H1 (cell line): ENCODE measurements around the gene CD46. TPM values are rescaled to one million over a fixed set of nuclear protein-coding genes. Genes with fewer than 3 reads are reported as not detected.

Experiments
- CTCF ChIA-PET: fragments of 300-600 bp; sonication (Branson Sonifier 250); formaldehyde crosslinking; loops from one replicate; lab custom pipeline; 2021; ENCODE audit not compliant: partially characterized antibody; lab: Charles Lee
- POLR2A ChIA-PET: fragments of 300-600 bp; sonication (Branson Sonifier 250); formaldehyde crosslinking; loops from one replicate; lab custom pipeline; 2021; ENCODE audit warnings: inconsistent platforms; ENCODE audit not compliant: partially characterized antibody; lab: Charles Lee
- DNase-seq, 2 experiments: peaks; one replicate each; pipeline versions ENCODE4 v3.0.0 to v3.0.0-alpha.2; 2010 to 2022; ENCODE audit warnings: low spot score in 2 of 2, low read depth in 1 of 2, mixed read lengths in 1 of 2
- FAIRE-seq: peaks from 2 replicates; lab custom pipeline; 2011; peaks lifted over from hg19 to GRCh38; lab: Jason Lieb, UNC
- H2AFZ ChIP-seq: 2 replicates; pipeline ENCODE4 v1.8.1; 2012; ENCODE audit warnings: low read length, inconsistent platforms
- H2AK5ac ChIP-seq: 2 replicates; pipeline ENCODE4 v1.6.1; 2013; ENCODE audit warnings: low read depth, low read length
- H2BK120ac ChIP-seq: replicated peaks from 2 replicates; pipeline ENCODE3; 2013; ENCODE audit warnings: low read depth, low read length, inconsistent platforms
- H2BK12ac ChIP-seq: 2 replicates; pipeline ENCODE4 v1.6.1; 2013; ENCODE audit warnings: low read depth, low read length
- H2BK15ac ChIP-seq: 2 replicates; pipeline ENCODE4 v1.6.1; 2013; ENCODE audit warnings: low read length
- H2BK20ac ChIP-seq: 2 replicates; pipeline ENCODE4 v1.6.1; 2013; ENCODE audit warnings: low read length
- H2BK5ac ChIP-seq: 2 replicates; pipeline ENCODE4 v1.6.1; 2013; ENCODE audit warnings: low read depth, low read length
- H3K14ac ChIP-seq: 2 replicates; pipeline ENCODE4 v1.6.1; 2013; ENCODE audit warnings: inconsistent platforms; ENCODE audit not compliant: insufficient read length
- H3K18ac ChIP-seq: 2 replicates; pipeline ENCODE4 v1.6.1; 2013; ENCODE audit warnings: low read length; ENCODE audit errors: extremely low read depth
- H3K23ac ChIP-seq: 2 replicates; pipeline ENCODE4 v1.6.1; 2013; ENCODE audit warnings: inconsistent platforms; ENCODE audit not compliant: insufficient read length
- H3K23me2 ChIP-seq: 2 replicates; pipeline ENCODE4 v1.6.1; 2013; ENCODE audit warnings: low read depth, low read length
- H3K27ac ChIP-seq: 2 replicates; pipeline ENCODE4 v1.6.1; 2011; ENCODE audit warnings: low read depth, low read length, inconsistent platforms
- H3K27me3 ChIP-seq, 4 experiments: replicated peaks in 1 of 4; 1 replicate in 1 of 4; 2 replicates in 3 of 4; pipeline versions ENCODE4 v1.6.1 to v1.8.1; 2011 to 2013; ENCODE audit warnings: low read length in 3 of 4, mild to moderate bottlenecking in 3 of 4, inconsistent platforms in 2 of 4, mixed read lengths in 2 of 4, moderate library complexity in 1 of 4; ENCODE audit not compliant: control insufficient read depth in 3 of 4, insufficient read depth in 3 of 4; ENCODE audit errors: extremely low read depth in 1 of 4
- H3K36me3 ChIP-seq, 4 experiments: 2 replicates each; pipeline versions ENCODE4 v1.6.1 to v1.8.1; 2011 to 2013; ENCODE audit warnings: mild to moderate bottlenecking in 4 of 4, low read length in 3 of 4, moderate library complexity in 2 of 4, control low read depth in 1 of 4, inconsistent platforms in 1 of 4; ENCODE audit not compliant: insufficient read depth in 4 of 4, control insufficient read depth in 2 of 4
- H3K4ac ChIP-seq: replicated peaks from 2 replicates; pipeline ENCODE3; 2013; ENCODE audit warnings: low read length, low read depth, mixed read lengths, inconsistent platforms; ENCODE audit not compliant: insufficient read length
- H3K4me1 ChIP-seq, 4 experiments: replicated peaks in 1 of 4; 1 replicate in 1 of 4; 2 replicates in 3 of 4; pipeline versions ENCODE4 v1.6.1 to v1.8.1; 2011 to 2013; ENCODE audit warnings: low read length in 3 of 4, inconsistent platforms in 2 of 4, mixed read lengths in 1 of 4; ENCODE audit not compliant: insufficient read depth in 4 of 4, control insufficient read depth in 3 of 4
- H3K4me2 ChIP-seq, 2 experiments: 2 replicates each; pipeline versions ENCODE4 v1.6.1 to v1.8.1; 2011 to 2013; ENCODE audit warnings: low read depth in 2 of 2, low read length in 2 of 2, control low read depth in 1 of 2, inconsistent platforms in 1 of 2, mild to moderate bottlenecking in 1 of 2; ENCODE audit not compliant: insufficient read depth in 1 of 2
- H3K4me3 ChIP-seq, 4 experiments: fragments of 200-600, 300-600 bp in 1 of 4; sonication (generic), shearing (Covaris generic), sonication (Bioruptor Twin) in 1 of 4; 2 replicates each; pipeline versions ENCODE4 v1.5.1 to v1.8.1; 2011 to 2016; ENCODE audit warnings: low read length in 4 of 4, low read depth in 3 of 4, control low read depth in 2 of 4, inconsistent platforms in 2 of 4, mild to moderate bottlenecking in 2 of 4, mixed read lengths in 1 of 4, moderate library complexity in 1 of 4; ENCODE audit not compliant: insufficient read depth in 2 of 4; ENCODE audit errors: extremely low read depth in 1 of 4
- H3K56ac ChIP-seq: replicated peaks from 2 replicates; pipeline ENCODE3; 2013; ENCODE audit warnings: low read depth, mild to moderate bottlenecking, mixed read lengths, low read length, inconsistent platforms; ENCODE audit not compliant: insufficient read length
- H3K79me1 ChIP-seq: 2 replicates; pipeline ENCODE4 v1.6.1; 2013; ENCODE audit warnings: low read depth, low read length, control low read depth
- H3K79me2 ChIP-seq, 2 experiments: 2 replicates each; pipeline versions ENCODE4 v1.6.1 to v1.8.1; 2012 to 2013; ENCODE audit warnings: low read length in 2 of 2, mild to moderate bottlenecking in 2 of 2, inconsistent platforms in 1 of 2; ENCODE audit not compliant: insufficient read depth in 2 of 2, control insufficient read depth in 1 of 2
- H3K9ac ChIP-seq, 4 experiments: replicated peaks in 1 of 4; 1 replicate in 1 of 4; 2 replicates in 3 of 4; pipeline versions ENCODE4 v1.6.1 to v1.8.1; 2011 to 2013; ENCODE audit warnings: low read depth in 3 of 4, low read length in 3 of 4, control low read depth in 2 of 4, mild to moderate bottlenecking in 2 of 4, moderate library complexity in 2 of 4, inconsistent platforms in 1 of 4; ENCODE audit errors: extremely low read depth in 1 of 4
- H3K9me3 ChIP-seq, 2 experiments: 2 replicates each; pipeline versions ENCODE4 v1.6.1 to v1.8.1; 2012 to 2013; ENCODE audit warnings: mild to moderate bottlenecking in 2 of 2, moderate library complexity in 2 of 2, control low read depth in 1 of 2, inconsistent platforms in 1 of 2, low read depth in 1 of 2, low read length in 1 of 2, mixed read lengths in 1 of 2; ENCODE audit not compliant: insufficient read depth in 2 of 2
- H4K20me1 ChIP-seq, 2 experiments: replicated peaks in 1 of 2; 2 replicates each; pipeline versions ENCODE3 to v1.8.1; 2011 to 2013; ENCODE audit warnings: inconsistent platforms in 2 of 2, low read length in 2 of 2, mild to moderate bottlenecking in 1 of 2; ENCODE audit not compliant: insufficient read depth in 2 of 2, control insufficient read depth in 1 of 2
- H4K5ac ChIP-seq: 2 replicates; pipeline ENCODE4 v1.6.1; 2013; ENCODE audit warnings: low read length, low read depth, mixed read lengths, inconsistent platforms; ENCODE audit not compliant: insufficient read length
- H4K8ac ChIP-seq: 2 replicates; pipeline ENCODE4 v1.8.0; 2013; ENCODE audit warnings: mild to moderate bottlenecking, moderate library complexity, low read length, inconsistent platforms; ENCODE audit not compliant: insufficient read depth; ENCODE audit errors: extremely low read depth
- H4K91ac ChIP-seq: replicated peaks from 2 replicates; pipeline ENCODE3; 2013; ENCODE audit warnings: low read length, mixed read lengths, inconsistent platforms; ENCODE audit not compliant: insufficient read length
- ATF2 ChIP-seq: IDR thresholded peaks from 2 replicates; pipeline ENCODE4 v1.6.1; 2012; ENCODE audit warnings: low read length, inconsistent platforms
- FOSL1 ChIP-seq: IDR thresholded peaks from 2 replicates; pipeline ENCODE4 v1.6.1; 2011; ENCODE audit warnings: mild to moderate bottlenecking, low read depth, low read length, moderate library complexity; ENCODE audit not compliant: insufficient read depth
- KDM1A ChIP-seq: fragments of 200-600, 300-600 bp; sonication (generic); IDR thresholded peaks from 2 replicates; pipeline ENCODE4 v1.7.1; 2016; ENCODE audit warnings: mild to moderate bottlenecking, low read length, borderline replicate concordance
- RFX5 ChIP-seq: IDR thresholded peaks from 2 replicates; pipeline ENCODE4 v1.6.1; 2011; ENCODE audit warnings: low read depth, low read length, improper control_type of control experiment, borderline replicate concordance
- SAP30 ChIP-seq: fragments of 300-600 bp; sonication (generic); IDR thresholded peaks from 2 replicates; pipeline ENCODE4 v1.7.1; 2012; ENCODE audit warnings: low read length, moderate library complexity, mild to moderate bottlenecking, inconsistent platforms; ENCODE audit not compliant: insufficient read depth, insufficient replicate concordance
- SP4 ChIP-seq: IDR thresholded peaks from 2 replicates; pipeline ENCODE4 v1.6.1; 2012; ENCODE audit warnings: low read length, inconsistent platforms
- TAF7 ChIP-seq: optimal IDR thresholded peaks from 2 replicates; pipeline ENCODE3; 2011; ENCODE audit warnings: low read depth, mild to moderate bottlenecking, inconsistent platforms, low read length, moderate library complexity, borderline replicate concordance
- WGBS, 2 experiments: shearing (Covaris generic) in 1 of 2; methylation state at CpG; one replicate each; pipeline versions ENCODE4 v1.1.6 to v1.1.7; 2013 to 2015; ENCODE audit warnings: low lambda C conversion rate in 2 of 2, mixed read lengths in 2 of 2, inconsistent platforms in 1 of 2, low coverage in 1 of 2, missing lambda C conversion rate in 1 of 2; ENCODE audit not compliant: insufficient replicate concordance in 2 of 2, insufficient coverage in 1 of 2, insufficient read length in 1 of 2; ENCODE audit errors: extremely low coverage in 1 of 2, missing lambda C conversion rate in 1 of 2; 5-methylcytosine and 5-hydroxymethylcytosine counted together
- polyA plus RNA-seq, 7 experiments: library from polyadenylated mRNA; depleted of rRNA in 3 of 7; stranded (reverse) in 5 of 7; unstranded in 2 of 7; fragments of >200 nt in 5 of 7; fragments of 200-250 nt in 2 of 7; gene quantifications; 1 replicate in 5 of 7; 2 replicates in 1 of 7; 4 replicates in 1 of 7; pipeline versions ENCODE4 v1.2.1 to v1.2.3, GENCODE V29; 2011 to 2013; ENCODE audit warnings: missing spikeins in 2 of 7, mixed read lengths in 2 of 7
- total RNA-seq: library from RNA; stranded (reverse); fragmentation: NEBNext Ultra II Directional; extraction: Animal tissue kit (Norgen Biotek cat#: 25700); gene quantifications from 2 replicates; pipeline ENCODE4 v1.2.1, GENCODE V29; 2021
- TF ChIP-seq, protein P1 (sequence below): IDR thresholded peaks from 2 replicates; pipeline ENCODE4 v1.6.1; 2011; ENCODE audit warnings: low read depth, mild to moderate bottlenecking, low read length; ENCODE audit not compliant: insufficient read depth

Gene CD46
- total and polyA plus RNA-seq, 2 of the 8 experiments (the other 6 are each of a cell fraction or from before 2014, with no cell fraction given): 60.9 to 113 TPM

DNA sequence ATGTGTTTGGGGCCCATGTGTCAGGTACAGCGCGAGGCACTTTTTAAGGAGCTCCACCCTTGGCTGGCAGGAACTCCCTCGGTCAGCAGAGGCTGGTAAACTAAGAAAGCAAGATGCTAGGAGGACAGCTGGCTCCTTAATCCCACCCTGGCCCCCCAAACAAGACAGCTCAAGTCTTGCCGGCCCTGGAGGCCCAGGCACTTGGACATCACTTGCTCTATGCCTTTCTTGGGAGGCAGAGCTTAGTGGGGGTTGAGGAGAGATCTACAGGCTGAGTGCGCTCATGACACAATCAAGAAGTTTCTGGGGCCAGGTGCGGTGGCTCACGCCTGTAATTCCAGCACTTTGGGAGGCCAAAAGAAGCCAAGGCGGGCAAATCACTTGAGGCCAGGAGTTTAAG is 80.9 kb downstream of the CD46 start:
- Histone ChIP-seq H4K8ac (no peak overlapping the region), H3K9ac (no peak overlapping the region), H2BK120ac (no peak overlapping the region), H2BK15ac (no peak overlapping the region), H3K79me2 (no peaks in the 10 kb centered on the region), H3K56ac (no peak overlapping the region), H3K27me3 (no peaks in the 10 kb centered on the region), H4K5ac (no peak overlapping the region), H2BK12ac (no peak overlapping the region), H3K23me2 (no peaks in the 10 kb centered on the region), H3K4me2 (no peak overlapping the region), H3K4me1 (no peaks in the 10 kb centered on the region), H2BK5ac (no peak overlapping the region), H3K9me3 (no peaks in the 10 kb centered on the region), H4K91ac (no peak overlapping the region), H2BK20ac (no peak overlapping the region), H3K4me3 (no peak overlapping the region), H3K18ac (no peak overlapping the region), H3K36me3 (no peaks in the 10 kb centered on the region), H2AK5ac (no peak overlapping the region), H3K4ac (no peak overlapping the region), H2AFZ (no peak overlapping the region), H4K20me1 (peaks cover 0 to 1% of the 10 kb centered on the region in 2 experiments), H3K23ac (no peak overlapping the region), H3K27ac (no peak overlapping the region), H3K79me1 (no peaks in the 10 kb centered on the region), H3K14ac (no peak overlapping the region)
- DNase-seq: no peak
- ChIA-PET POLR2A (interaction anchor here (0.9 to 1.5 kb wide), 2 partner anchors 10 to 36 kb away, joined by 3 read pairs; no protein-coding TSS in a partner anchor), CTCF (interaction anchor here (0.8 to 12.1 kb wide), 11 partner anchors 10 to 149 kb away, joined by 3 to 113 read pairs (median 7); no protein-coding TSS in a partner anchor)
- 96% methylated on average over 8 of the region's 8 CpGs; no CpG with 5 or more reads in 1 of the 2 experiments for WGBS, 2 experiments
- no peak for FAIRE-seq
- TF ChIP-seq, protein P1, sequence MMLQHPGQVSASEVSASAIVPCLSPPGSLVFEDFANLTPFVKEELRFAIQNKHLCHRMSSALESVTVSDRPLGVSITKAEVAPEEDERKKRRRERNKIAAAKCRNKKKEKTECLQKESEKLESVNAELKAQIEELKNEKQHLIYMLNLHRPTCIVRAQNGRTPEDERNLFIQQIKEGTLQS: no peak
- no peak for TF ChIP-seq KDM1A
- no peak for TF ChIP-seq RFX5
- TF ChIP-seq ATF2: no peak
- no peak for TF ChIP-seq TAF7
- no peak for TF ChIP-seq SP4
- no peak for TF ChIP-seq FOSL1
- no peak for TF ChIP-seq SAP30
